ENCODE results near the gene DOCK11. TPM values are rescaled to one million over a fixed set of nuclear protein-coding genes. Genes with fewer than 3 reads are reported as not detected.

Gene DOCK11
- total RNA-seq, 1 experiment from 2014 or later, result 2.7 TPM

GRCh38 chrX:118548841-118549240 is 53.2 kb downstream of the DOCK11 start:
- H3K4me3 ChIP-seq (ENCODE audit: low read depth, low read length), result no peak overlapping the region
- Mint-ChIP-seq H3K4me3 (ENCODE audit: unreplicated experiment) (no peak overlapping the region), H3K9me3 (ENCODE audit: unreplicated experiment) (no peaks in the 10 kb centered on the region), H3K27me3 (ENCODE audit: insufficient read depth, unreplicated experiment) (no peaks in the 10 kb centered on the region), H3K4me1 (ENCODE audit: low read depth, unreplicated experiment) (no peaks in the 10 kb centered on the region), H3K36me3 (ENCODE audit: insufficient read depth, unreplicated experiment) (no peaks in the 10 kb centered on the region), H3K27ac (ENCODE audit: unreplicated experiment) (no peak overlapping the region)
- no peak for DNase-seq
- no peaks in the 10 kb centered on the region for H3K27me3 ChIP-seq (replicated peaks; ENCODE audit: control insufficient read depth, insufficient read depth, low read length)
- intact Hi-C loops (cut with micrococcal nuclease; ENCODE audit: unreplicated experiment), result no loop called here
- TF ChIP-seq, protein P1, sequence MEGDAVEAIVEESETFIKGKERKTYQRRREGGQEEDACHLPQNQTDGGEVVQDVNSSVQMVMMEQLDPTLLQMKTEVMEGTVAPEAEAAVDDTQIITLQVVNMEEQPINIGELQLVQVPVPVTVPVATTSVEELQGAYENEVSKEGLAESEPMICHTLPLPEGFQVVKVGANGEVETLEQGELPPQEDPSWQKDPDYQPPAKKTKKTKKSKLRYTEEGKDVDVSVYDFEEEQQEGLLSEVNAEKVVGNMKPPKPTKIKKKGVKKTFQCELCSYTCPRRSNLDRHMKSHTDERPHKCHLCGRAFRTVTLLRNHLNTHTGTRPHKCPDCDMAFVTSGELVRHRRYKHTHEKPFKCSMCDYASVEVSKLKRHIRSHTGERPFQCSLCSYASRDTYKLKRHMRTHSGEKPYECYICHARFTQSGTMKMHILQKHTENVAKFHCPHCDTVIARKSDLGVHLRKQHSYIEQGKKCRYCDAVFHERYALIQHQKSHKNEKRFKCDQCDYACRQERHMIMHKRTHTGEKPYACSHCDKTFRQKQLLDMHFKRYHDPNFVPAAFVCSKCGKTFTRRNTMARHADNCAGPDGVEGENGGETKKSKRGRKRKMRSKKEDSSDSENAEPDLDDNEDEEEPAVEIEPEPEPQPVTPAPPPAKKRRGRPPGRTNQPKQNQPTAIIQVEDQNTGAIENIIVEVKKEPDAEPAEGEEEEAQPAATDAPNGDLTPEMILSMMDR (IDR thresholded peaks at IDR 0.05; ENCODE audit: insufficient read depth in 1 of 2, low read depth in 1 of 2, low read length in 1 of 2, severe bottlenecking in 1 of 2, unreplicated experiment in 1 of 2), result no peak
- no peaks in the 10 kb centered on the region for H3K4me1 ChIP-seq
- POLR2A ChIA-PET, result no interaction called here
- CTCF ChIA-PET, result no interaction called here
- H3K9me3 ChIP-seq, result no peaks in the 10 kb centered on the region
- BruUV-seq (replicated peaks), result no TSS peak
- H3K36me3 ChIP-seq (ENCODE audit: control insufficient read depth, insufficient read depth, low read length), result no peaks in the 10 kb centered on the region

DNA sequence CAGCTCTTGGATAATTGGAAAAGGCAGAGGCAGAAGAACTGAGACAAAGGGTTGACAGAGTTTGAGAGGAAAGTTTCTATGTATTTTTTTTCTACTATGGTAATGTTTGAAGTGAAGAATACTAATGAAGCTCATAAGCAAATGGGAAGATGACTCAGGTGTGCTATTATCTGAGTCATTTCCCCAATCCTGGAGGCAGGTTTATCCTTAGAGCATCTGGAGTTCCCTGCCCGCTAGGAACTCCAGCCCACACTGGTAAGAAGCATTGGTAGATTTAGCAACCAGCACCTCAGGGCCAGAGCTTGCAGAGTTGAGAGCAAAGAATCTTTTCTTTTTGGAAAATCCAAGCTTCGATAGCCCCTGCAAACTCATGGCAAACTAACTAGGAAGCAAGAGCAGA is 55.2 kb downstream of the DOCK11 start:
- Histone ChIP-seq H3K9me3 (no peaks in the 10 kb centered on the region), H3K4me3 (ENCODE audit: low read depth, low read length) (no peak overlapping the region), H3K4me1 (no peaks in the 10 kb centered on the region), H3K36me3 (ENCODE audit: control insufficient read depth, insufficient read depth, low read length) (no peaks in the 10 kb centered on the region), H3K27me3 (replicated peaks; ENCODE audit: control insufficient read depth, insufficient read depth, low read length) (no peaks in the 10 kb centered on the region)
- intact Hi-C loops (cut with micrococcal nuclease; ENCODE audit: unreplicated experiment), result no loop called here
- H3K4me1 Mint-ChIP-seq (ENCODE audit: low read depth, unreplicated experiment), result no peaks in the 10 kb centered on the region
- no peaks in the 10 kb centered on the region for H3K27me3 Mint-ChIP-seq (ENCODE audit: insufficient read depth, unreplicated experiment)
- POLR2A ChIA-PET, result no interaction called here
- CTCF ChIA-PET, result no interaction called here
- no peak overlapping the region for H3K27ac Mint-ChIP-seq (ENCODE audit: unreplicated experiment)
- TF ChIP-seq, protein P1 (IDR thresholded peaks at IDR 0.05; ENCODE audit: insufficient read depth in 1 of 2, low read depth in 1 of 2, low read length in 1 of 2, severe bottlenecking in 1 of 2, unreplicated experiment in 1 of 2), result no peak
- H3K9me3 Mint-ChIP-seq (ENCODE audit: unreplicated experiment), result no peaks in the 10 kb centered on the region
- no peaks in the 10 kb centered on the region for H3K36me3 Mint-ChIP-seq (ENCODE audit: insufficient read depth, unreplicated experiment)
- no peak overlapping the region for H3K4me3 Mint-ChIP-seq (ENCODE audit: unreplicated experiment)
- DNase-seq, result no peak
- no TSS peak for BruUV-seq (replicated peaks)

DNA sequence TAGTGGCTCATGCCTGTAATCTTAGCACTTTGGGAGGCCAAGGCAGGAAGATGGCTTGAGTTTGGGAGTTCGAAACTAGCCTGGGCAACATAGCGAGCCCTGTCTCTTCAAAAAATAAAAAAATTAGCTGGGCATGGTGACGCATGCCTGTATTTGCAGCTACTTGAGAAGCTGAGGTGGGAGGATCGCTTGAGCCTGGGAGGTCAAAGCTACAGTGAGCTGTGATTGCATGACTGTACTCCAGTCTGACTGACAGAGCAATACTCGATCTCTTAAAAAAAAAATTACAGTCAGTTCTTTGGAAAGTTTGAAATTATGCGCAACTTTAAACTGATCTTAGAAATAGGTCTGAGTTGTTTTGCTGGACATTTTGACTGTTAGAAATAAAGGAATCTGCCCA is 55.8 kb downstream of the DOCK11 start:
- no peaks in the 10 kb centered on the region for H3K4me1 Mint-ChIP-seq (ENCODE audit: low read depth, unreplicated experiment)
- TF ChIP-seq, protein P1 (IDR thresholded peaks at IDR 0.05; ENCODE audit: insufficient read depth in 1 of 2, low read depth in 1 of 2, low read length in 1 of 2, severe bottlenecking in 1 of 2, unreplicated experiment in 1 of 2), result no peak
- Histone ChIP-seq H3K4me1 (no peaks in the 10 kb centered on the region), H3K4me3 (ENCODE audit: low read depth, low read length) (no peak overlapping the region), H3K9me3 (no peaks in the 10 kb centered on the region), H3K36me3 (ENCODE audit: control insufficient read depth, insufficient read depth, low read length) (no peaks in the 10 kb centered on the region), H3K27me3 (replicated peaks; ENCODE audit: control insufficient read depth, insufficient read depth, low read length) (no peaks in the 10 kb centered on the region)
- intact Hi-C loops (cut with micrococcal nuclease; ENCODE audit: unreplicated experiment), result no loop called here
- CTCF ChIA-PET, result no interaction called here
- H3K27me3 Mint-ChIP-seq (ENCODE audit: insufficient read depth, unreplicated experiment), result no peaks in the 10 kb centered on the region
- no peak overlapping the region for H3K4me3 Mint-ChIP-seq (ENCODE audit: unreplicated experiment)
- no peaks in the 10 kb centered on the region for H3K9me3 Mint-ChIP-seq (ENCODE audit: unreplicated experiment)
- POLR2A ChIA-PET, result no interaction called here
- no peak overlapping the region for H3K27ac Mint-ChIP-seq (ENCODE audit: unreplicated experiment)
- DNase-seq, result no peak
- no TSS peak for BruUV-seq (replicated peaks)
- no peaks in the 10 kb centered on the region for H3K36me3 Mint-ChIP-seq (ENCODE audit: insufficient read depth, unreplicated experiment)
